A673 (cell line): ENCODE results near the gene ATG4D. TPM values are rescaled to one million over a fixed set of nuclear protein-coding genes. Genes with fewer than 3 reads are reported as not detected.
"Not testable (repeated sequence)": the region's sequence is repeated elsewhere in the genome, so short reads cannot be mapped to it uniquely, and the experiment has no call there.

ENCODE experiments used
- BruUV-seq: library from RNA; stranded (reverse); fragments of 400-500 nt; replicated peaks from 2 replicates; lab custom pipeline; 2021; lab: Mats Ljungman, UMichigan
- CTCF ChIA-PET: fragments of 300-600 bp; sonication (Branson Sonifier 250); formaldehyde crosslinking; loops from one replicate; lab custom pipeline; 2022; ENCODE audit warnings: antibody characterized with exemption; lab: Charles Lee
- POLR2A ChIA-PET: fragments of 300-600 bp; sonication (Branson Sonifier 250); formaldehyde crosslinking; loops from one replicate; lab custom pipeline; 2022; ENCODE audit warnings: antibody characterized with exemption; ENCODE audit not compliant: low non-redundant PET; lab: Charles Lee
- DNase-seq: peaks from one replicate; pipeline ENCODE4 v3.0.0-alpha.2; 2015; ENCODE audit warnings: low spot score
- H3K27ac ChIP-seq: fragments of 200-600 bp; sonication (generic); 2 replicates; pipeline ENCODE4 v1.5.1; 2016; ENCODE audit warnings: mixed run types, low read depth, mild to moderate bottlenecking, mixed read lengths, antibody characterized with exemption, low read length; ENCODE audit not compliant: poor library complexity, severe bottlenecking
- H3K27me3 ChIP-seq: fragments of 200-600 bp; sonication (generic); replicated peaks from 2 replicates; pipeline ENCODE4 v1.6.1; 2017; ENCODE audit warnings: mixed run types, low read depth, mild to moderate bottlenecking, mixed read lengths, antibody characterized with exemption, low read length; ENCODE audit not compliant: insufficient read depth, poor library complexity
- H3K36me3 ChIP-seq: fragments of 200-600 bp; sonication (generic); 2 replicates; pipeline ENCODE4 v1.6.1; 2016; ENCODE audit warnings: mixed run types, mild to moderate bottlenecking, mixed read lengths, antibody characterized with exemption, low read length; ENCODE audit not compliant: insufficient read depth, poor library complexity, severe bottlenecking
- H3K4me1 ChIP-seq: fragments of 200-600 bp; sonication (generic); 2 replicates; pipeline ENCODE4 v1.6.1; 2017; ENCODE audit warnings: mixed run types, mild to moderate bottlenecking, mixed read lengths, antibody characterized with exemption, low read length; ENCODE audit not compliant: insufficient read depth, poor library complexity, severe bottlenecking
- H3K4me3 ChIP-seq: fragments of 200-600 bp; sonication (generic); 2 replicates; pipeline ENCODE4 v1.5.1; 2016; ENCODE audit warnings: low read depth, mixed run types, mild to moderate bottlenecking, mixed read lengths, low read length; ENCODE audit not compliant: poor library complexity, severe bottlenecking
- H3K9me3 ChIP-seq: fragments of 200-600 bp; sonication (generic); 2 replicates; pipeline ENCODE4 v1.6.1; 2016; ENCODE audit warnings: mixed run types, low read depth, mild to moderate bottlenecking, mixed read lengths, antibody characterized with exemption, low read length; ENCODE audit not compliant: poor library complexity, severe bottlenecking
- CTCF ChIP-seq: fragments of 300-800, 200-600 bp; sonication (generic); conservative IDR thresholded peaks from 2 replicates; pipeline ENCODE4 v1.5.1; 2017; ENCODE audit warnings: low read depth, mild to moderate bottlenecking, antibody characterized with exemption, low read length, moderate library complexity, mixed read lengths
- EZH2 ChIP-seq: fragments of 200-600 bp; sonication (generic); IDR thresholded peaks from 2 replicates; pipeline ENCODE4 v1.6.1; 2017; ENCODE audit warnings: borderline replicate concordance, low read depth, mild to moderate bottlenecking, mixed read lengths, antibody characterized with exemption, low read length; ENCODE audit not compliant: poor library complexity, severe bottlenecking
- intact Hi-C: fragments of 100-400 bp; cut with micrococcal nuclease; formaldehyde crosslinking; loops from one replicate; pipeline ENCODE4 v1.10.0; 2022; ENCODE audit not compliant: unreplicated experiment
- total RNA-seq: library from RNA; stranded (reverse); gene quantifications from 2 replicates; pipeline ENCODE4 v1.2.3, GENCODE V29; 2021

Gene ATG4D
- total RNA-seq, 1 experiment from 2014 or later, result 52.1 TPM

GRCh38 chr19:10550336-10550735 lies 6.6 kb downstream of the ATG4D start:
- H3K27me3 ChIP-seq, result no peaks in the 10 kb centered on the region
- POLR2A ChIA-PET, result no interaction called here
- BruUV-seq, result no TSS peak
- TF ChIP-seq CTCF (no peak), EZH2 (no peak)
- no peak overlapping the region for H3K4me3 ChIP-seq
- peaks cover 57% of the 10 kb centered on the region for H3K36me3 ChIP-seq
- no peak for DNase-seq
- intact Hi-C loops, result no loop called here
- H3K4me1 ChIP-seq, result no peaks in the 10 kb centered on the region
- no peaks in the 10 kb centered on the region for H3K9me3 ChIP-seq
- CTCF ChIA-PET, result no interaction called here
- no peak overlapping the region for H3K27ac ChIP-seq

GRCh38 chr19:10551006-10551405 lies 7.3 kb downstream of the ATG4D start:
- H3K9me3 ChIP-seq, BruUV-seq, intact Hi-C loops, H3K27me3 ChIP-seq, DNase-seq, H3K4me1 ChIP-seq, H3K4me3 ChIP-seq, H3K27ac ChIP-seq: not testable (repeated sequence)
- peaks cover 64% of the 10 kb centered on the region for H3K36me3 ChIP-seq
- POLR2A ChIA-PET, result interaction anchor here (0.7 kb wide), 1 partner anchor 8 kb away, joined by 3 read pairs; no protein-coding TSS in a partner anchor
- CTCF ChIA-PET, result interaction anchor here (0.5 to 0.7 kb wide), 2 partner anchors 76 to 126 kb away, joined by 3 to 11 read pairs; no protein-coding TSS in a partner anchor

DNA sequence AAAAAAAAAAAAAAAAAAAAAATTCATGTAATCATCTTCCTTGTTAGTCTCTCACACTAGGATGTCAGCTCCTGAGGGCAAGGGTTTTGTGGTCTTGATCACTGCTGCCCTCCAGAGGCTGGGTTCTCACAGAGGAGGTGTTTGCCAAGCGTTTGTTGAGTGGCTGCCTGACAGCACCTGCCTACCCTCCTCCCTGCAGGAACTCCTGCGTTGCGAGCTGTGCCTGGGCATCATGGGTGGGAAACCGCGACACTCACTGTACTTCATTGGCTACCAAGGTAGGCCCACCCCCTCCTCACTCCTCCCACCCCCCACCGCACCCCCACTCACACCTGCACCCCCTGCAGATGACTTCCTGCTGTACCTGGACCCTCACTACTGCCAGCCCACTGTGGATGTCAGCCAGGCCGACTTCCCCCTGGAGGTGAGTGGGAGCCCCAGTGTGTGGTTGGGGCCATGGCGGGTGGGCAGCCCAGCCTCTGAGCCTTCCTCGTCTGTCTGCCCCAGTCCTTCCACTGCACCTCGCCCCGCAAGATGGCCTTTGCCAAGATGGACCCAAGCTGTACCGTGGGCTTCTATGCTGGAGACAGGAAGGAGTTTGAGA lies 8.1 kb downstream of the ATG4D start:
- no peaks in the 10 kb centered on the region for H3K9me3 ChIP-seq
- ChIA-PET CTCF (interaction anchor here (0.5 to 0.7 kb wide), 4 partner anchors 30 to 385 kb away, joined by 3 to 11 read pairs (median 5); no protein-coding TSS in a partner anchor), POLR2A (no interaction called here)
- DNase-seq, result peak; percentile 61
- H3K4me1 ChIP-seq, result no peaks in the 10 kb centered on the region
- intact Hi-C loops, result no loop called here
- no peak overlapping the region for H3K4me3 ChIP-seq
- BruUV-seq, result no TSS peak
- H3K27me3 ChIP-seq, result no peaks in the 10 kb centered on the region
- peaks cover 69% of the 10 kb centered on the region for H3K36me3 ChIP-seq
- TF ChIP-seq EZH2 (no peak), CTCF (no peak)
- no peak overlapping the region for H3K27ac ChIP-seq
